Stimulated activated CD8-positive, alpha-beta memory T cell treated with anti-CD3 and anti-CD28 coated beads, Interleukin-12 subunit alpha, Interleukin-12 subunit beta, amount 100 ng/mL, for 24 hours (primary cell): Measurements from ENCODE around the gene HOXA3.

Experiments
- DNase-seq: peaks from one replicate; pipeline ENCODE4 v3.0.0-alpha.2; 2020; ENCODE audit errors: extremely low read depth

The HOXA3 gene

GRCh38 chr7:27165996-27166530, 13.7 kb upstream of the HOXA3 start:
- DNase-seq: no peak

- DNase-seq: no peak
Measured at GRCh38 chr7:27165089-27165995, 13.0 kb upstream of the HOXA3 start, which contains the start of gene HOXA9. Gene HOXA9 (minus strand): TSS chr7:27165537. CDS start chr7:27165457, 80 bp downstream.

GRCh38 chr7:27164367-27165088, 12.1 kb upstream of the HOXA3 start:
- no peak for DNase-seq

- DNase-seq: no peak
Measured at GRCh38 chr7:27164045-27164366, 11.6 kb upstream of the HOXA3 start.

- no peak for DNase-seq
Measured at GRCh38 chr7:27163288-27164044, 11.1 kb upstream of the HOXA3 start.

GRCh38 chr7:27162561-27163287, 10.3 kb upstream of the HOXA3 start:
- DNase-seq: no peak

GRCh38 chr7:27161721-27162560, 9.6 kb upstream of the HOXA3 start:
- DNase-seq: no peak

- DNase-seq: no peak
Measured at GRCh38 chr7:27161214-27161720, 8.9 kb upstream of the HOXA3 start.

GRCh38 chr7:27160546-27161213, 8.3 kb upstream of the HOXA3 start:
- DNase-seq: peak; percentile 58

- no peak for DNase-seq
Measured at GRCh38 chr7:27160145-27160545, 7.8 kb upstream of the HOXA3 start.

GRCh38 chr7:27159266-27160144, 7.1 kb upstream of the HOXA3 start:
- DNase-seq: no peak

- DNase-seq: no peak
Measured at GRCh38 chr7:27158436-27159265, 6.3 kb upstream of the HOXA3 start.

- DNase-seq: no peak
Measured at GRCh38 chr7:27157702-27158431, 5.5 kb upstream of the HOXA3 start.

- DNase-seq: no peak
Measured at GRCh38 chr7:27156916-27157701, 4.7 kb upstream of the HOXA3 start.

GRCh38 chr7:27156508-27156898, 4.1 kb upstream of the HOXA3 start, which contains the start of gene HOXA7:
Gene HOXA7 (minus strand): TSS chr7:27156675. CDS start chr7:27156545, 130 bp downstream.
- no peak for DNase-seq
